HG03442 (cell line): Measurements from ENCODE around the gene TFAP2E.

Experiments used
- ATAC-seq: cut with Tn5 transposase; IDR thresholded peaks from one replicate; pipeline ENCODE4 v1.9.1; 2021; ENCODE audit warnings: mild to moderate bottlenecking, moderate library complexity; ENCODE audit not compliant: unreplicated experiment

The TFAP2E gene

GRCh38 chr1:35573198-35574124, at the start of gene TFAP2E:
TFAP2E (plus strand) TSS chr1:35573314; CDS start chr1:35573578, 264 bp downstream.
- no peak for ATAC-seq

GRCh38 chr1:35524106-35524505, 49.0 kb upstream of the TFAP2E start:
- no peak for ATAC-seq

- ATAC-seq = no peak
Observed at GRCh38 chr1:35530168-35530567, 42.9 kb upstream of the TFAP2E start.

GRCh38 chr1:35530946-35531345, 42.2 kb upstream of the TFAP2E start:
- ATAC-seq = no peak

- no peak for ATAC-seq
Observed at GRCh38 chr1:35531368-35531767, 41.7 kb upstream of the TFAP2E start.

- no peak for ATAC-seq
Observed at GRCh38 chr1:35532497-35533223, 40.5 kb upstream of the TFAP2E start.

- ATAC-seq = no peak
Observed at GRCh38 chr1:35533586-35533985, 39.5 kb upstream of the TFAP2E start.

- ATAC-seq = no peak
Observed at GRCh38 chr1:35535243-35535642, 37.9 kb upstream of the TFAP2E start.

- no peak for ATAC-seq
Observed at GRCh38 chr1:35536556-35537162, 36.5 kb upstream of the TFAP2E start.

- ATAC-seq = no peak
Observed at GRCh38 chr1:35537806-35538205, 35.3 kb upstream of the TFAP2E start.

GRCh38 chr1:35539073-35539823, 33.9 kb upstream of the TFAP2E start:
- no peak for ATAC-seq

GRCh38 chr1:35539824-35540261, 33.3 kb upstream of the TFAP2E start:
- ATAC-seq = no peak

GRCh38 chr1:35544976-35545375, 28.1 kb upstream of the TFAP2E start:
- ATAC-seq = no peak

GRCh38 chr1:35546614-35547013, 26.5 kb upstream of the TFAP2E start:
- ATAC-seq = no peak

- ATAC-seq = no peak
Observed at GRCh38 chr1:35553851-35554250, 19.3 kb upstream of the TFAP2E start.

- no peak for ATAC-seq
Observed at GRCh38 chr1:35554266-35555211, 18.6 kb upstream of the TFAP2E start.

GRCh38 chr1:35555212-35555584, 17.9 kb upstream of the TFAP2E start:
- no peak for ATAC-seq

- no peak for ATAC-seq
Observed at GRCh38 chr1:35555601-35556477, 17.3 kb upstream of the TFAP2E start.
